AG20443 (cell line): ENCODE data around the gene VIM.

Source experiments
- DNase-seq: peaks from one replicate; pipeline ENCODE4 v3.0.0; 2012; ENCODE audit warnings: low spot score, mixed read lengths

Gene VIM

DNA sequence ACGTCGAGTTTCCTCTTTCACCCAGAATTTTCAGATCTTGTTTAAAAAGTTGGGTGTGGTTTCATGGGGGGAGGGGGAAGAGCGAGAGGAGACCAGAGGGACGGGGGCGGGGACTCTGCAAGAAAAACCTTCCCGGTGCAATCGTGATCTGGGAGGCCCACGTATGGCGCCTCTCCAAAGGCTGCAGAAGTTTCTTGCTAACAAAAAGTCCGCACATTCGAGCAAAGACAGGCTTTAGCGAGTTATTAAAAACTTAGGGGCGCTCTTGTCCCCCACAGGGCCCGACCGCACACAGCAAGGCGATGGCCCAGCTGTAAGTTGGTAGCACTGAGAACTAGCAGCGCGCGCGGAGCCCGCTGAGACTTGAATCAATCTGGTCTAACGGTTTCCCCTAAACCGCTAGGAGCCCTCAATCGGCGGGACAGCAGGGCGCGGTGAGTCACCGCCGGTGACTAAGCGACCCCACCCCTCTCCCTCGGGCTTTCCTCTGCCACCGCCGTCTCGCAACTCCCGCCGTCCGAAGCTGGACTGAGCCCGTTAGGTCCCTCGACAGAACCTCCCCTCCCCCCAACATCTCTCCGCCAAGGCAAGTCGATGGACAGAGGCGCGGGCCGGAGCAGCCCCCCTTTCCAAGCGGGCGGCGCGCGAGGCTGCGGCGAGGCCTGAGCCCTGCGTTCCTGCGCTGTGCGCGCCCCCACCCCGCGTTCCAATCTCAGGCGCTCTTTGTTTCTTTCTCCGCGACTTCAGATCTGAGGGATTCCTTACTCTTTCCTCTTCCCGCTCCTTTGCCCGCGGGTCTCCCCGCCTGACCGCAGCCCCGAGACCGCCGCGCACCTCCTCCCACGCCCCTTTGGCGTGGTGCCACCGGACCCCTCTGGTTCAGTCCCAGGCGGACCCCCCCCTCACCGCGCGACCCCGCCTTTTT lies at the start of gene VIM:
Gene VIM (plus strand): TSS at position 151 of the 925 bp plus-strand sequence. CDS start 1,182 bp downstream, outside the sequence.
- peak; percentile 89 for DNase-seq

DNA sequence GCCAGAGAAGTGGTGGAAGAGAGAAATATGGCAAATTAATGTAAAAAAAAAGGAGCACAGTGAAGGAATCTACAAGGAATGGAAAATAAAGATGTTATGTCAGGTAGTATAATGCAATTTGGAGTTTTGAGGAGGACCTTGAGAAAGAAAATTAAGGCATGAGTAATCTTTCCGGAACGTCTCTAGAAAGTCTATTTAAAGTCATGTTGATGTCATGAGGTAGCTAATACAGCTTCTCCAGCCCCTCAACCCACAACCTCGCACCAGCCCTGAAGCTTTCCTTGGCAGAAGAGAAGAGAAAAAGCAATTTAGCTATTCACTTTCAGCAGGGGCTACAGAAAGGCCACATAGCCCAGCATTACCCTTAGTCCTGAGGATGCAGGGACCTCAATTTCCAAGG lies 49.0 kb upstream of the VIM start:
- DNase-seq, result peak; percentile 35

DNA sequence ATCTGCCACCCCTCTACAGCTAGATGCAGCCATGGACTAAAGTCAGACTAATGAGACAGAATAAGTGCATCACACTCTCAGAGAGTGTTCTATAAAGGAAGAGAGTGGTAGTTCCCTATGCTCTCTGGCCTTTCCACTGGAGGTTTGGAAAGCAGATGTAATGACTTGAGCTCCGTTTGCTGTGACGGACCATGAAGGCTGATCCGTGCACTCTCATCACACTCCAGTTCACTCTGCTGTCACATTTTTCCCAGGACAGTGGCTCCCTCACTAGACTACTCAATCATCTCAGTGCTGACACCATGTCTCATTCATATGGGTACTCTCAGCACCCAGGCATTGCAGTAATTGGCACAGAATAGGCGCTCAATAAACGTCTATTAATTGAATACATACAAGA lies 46.9 kb upstream of the VIM start:
- no peak for DNase-seq

GRCh38 chr10:17181751-17182150 lies 46.3 kb upstream of the VIM start:
- DNase-seq, result no peak

DNA sequence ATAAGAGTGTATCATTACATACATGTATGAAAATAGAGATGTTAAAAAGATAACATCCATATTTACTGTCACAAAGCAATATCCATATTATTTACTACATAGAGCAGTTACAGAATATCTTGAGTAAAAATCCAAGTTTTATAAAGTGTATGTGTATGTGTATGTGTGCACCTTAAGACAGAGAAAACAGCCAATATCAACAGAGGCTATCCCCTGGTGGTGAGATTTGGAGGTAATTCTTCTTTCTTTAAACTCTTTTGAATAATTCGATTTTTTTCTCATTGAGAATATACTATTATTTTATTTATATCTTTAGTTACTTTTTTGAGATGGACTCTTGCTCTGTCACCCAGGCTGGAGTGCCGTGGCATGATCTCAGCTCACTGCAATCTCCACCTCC lies 44.9 kb upstream of the VIM start:
- no peak for DNase-seq

- no peak for DNase-seq
Measured at GRCh38 chr10:17185873-17186272, 42.2 kb upstream of the VIM start.

GRCh38 chr10:17188644-17189172 lies 39.3 kb upstream of the VIM start:
- no peak for DNase-seq

DNA sequence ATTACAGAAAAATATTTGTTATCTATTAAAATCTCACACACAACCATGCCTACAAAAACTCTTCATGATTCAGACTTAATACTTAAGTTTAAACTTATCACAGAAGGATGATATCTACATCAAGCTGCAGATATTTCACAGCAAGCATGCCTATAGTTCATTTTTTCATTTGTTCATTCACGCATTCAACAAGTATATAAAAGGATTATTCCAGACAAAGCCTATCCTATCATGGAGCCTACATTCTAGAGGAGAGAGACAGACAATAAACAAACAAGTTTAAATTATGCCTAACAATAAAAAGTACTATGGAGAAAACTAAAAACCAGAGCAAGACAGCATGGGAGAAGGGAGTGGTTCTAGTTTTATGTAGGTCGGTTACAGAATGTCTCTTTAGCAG lies 37.4 kb upstream of the VIM start:
- DNase-seq, result no peak

DNA sequence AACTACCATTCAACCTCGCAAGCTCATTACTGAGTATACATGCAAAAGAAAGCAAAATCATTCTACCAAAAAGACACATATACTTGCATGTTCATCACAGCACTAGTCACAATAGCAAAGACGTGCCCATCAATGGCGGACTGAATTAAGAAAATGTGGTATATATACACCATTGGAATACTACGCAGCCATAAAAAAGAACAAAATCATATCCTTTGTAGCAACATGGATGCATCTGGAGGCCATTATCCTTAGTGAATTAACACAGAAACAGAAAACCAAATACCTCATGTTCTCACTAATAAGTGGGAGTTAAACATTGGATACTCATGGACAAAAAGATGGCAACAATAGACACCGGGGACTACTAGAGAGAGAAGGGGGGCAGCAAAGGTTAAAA lies 33.0 kb upstream of the VIM start:
- DNase-seq, result no peak

DNA sequence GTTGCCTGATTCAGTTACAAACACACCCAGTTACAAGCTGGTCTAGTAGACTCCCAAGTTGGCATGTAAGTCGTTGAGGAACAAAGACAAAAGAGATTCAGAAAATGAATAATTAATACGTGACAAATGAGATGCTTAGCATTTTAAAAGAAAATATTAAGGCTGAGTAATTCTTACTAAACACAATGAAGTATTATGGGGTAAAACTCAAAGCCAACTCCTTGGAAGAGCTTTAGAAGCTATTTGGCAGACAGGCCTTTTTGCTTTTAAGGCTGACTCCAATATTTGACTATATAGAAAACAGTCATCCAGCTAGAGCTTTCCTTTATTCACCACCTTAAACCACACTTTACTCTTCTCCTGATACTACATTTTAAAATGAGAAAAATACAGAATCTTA lies 32.0 kb upstream of the VIM start:
- DNase-seq, result no peak

- DNase-seq, result no peak
Measured at GRCh38 chr10:17196573-17196972, 31.5 kb upstream of the VIM start.

DNA sequence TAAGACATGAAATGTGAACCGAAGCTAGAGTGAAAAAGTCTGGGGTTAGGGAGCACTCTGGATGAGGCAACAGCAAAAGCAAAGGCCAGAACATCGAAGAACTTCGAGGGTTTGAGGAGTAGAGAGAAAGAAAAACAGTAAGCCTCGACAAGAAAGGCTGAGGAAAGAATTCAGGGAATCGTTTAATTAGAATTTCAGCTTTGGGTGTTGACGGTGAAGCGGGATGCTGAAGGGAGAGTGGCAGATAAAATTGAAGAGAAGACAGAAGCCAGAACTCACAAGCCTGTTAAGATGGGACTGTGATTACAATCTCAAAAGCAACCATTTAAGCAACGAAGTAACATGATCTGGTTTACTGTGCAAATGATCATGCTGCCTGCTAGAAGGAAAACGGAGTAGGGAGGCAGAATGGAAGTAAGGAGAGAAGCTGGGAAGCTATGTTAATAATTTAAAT lies 28.7 kb upstream of the VIM start:
- DNase-seq, result peak; percentile 29

DNA sequence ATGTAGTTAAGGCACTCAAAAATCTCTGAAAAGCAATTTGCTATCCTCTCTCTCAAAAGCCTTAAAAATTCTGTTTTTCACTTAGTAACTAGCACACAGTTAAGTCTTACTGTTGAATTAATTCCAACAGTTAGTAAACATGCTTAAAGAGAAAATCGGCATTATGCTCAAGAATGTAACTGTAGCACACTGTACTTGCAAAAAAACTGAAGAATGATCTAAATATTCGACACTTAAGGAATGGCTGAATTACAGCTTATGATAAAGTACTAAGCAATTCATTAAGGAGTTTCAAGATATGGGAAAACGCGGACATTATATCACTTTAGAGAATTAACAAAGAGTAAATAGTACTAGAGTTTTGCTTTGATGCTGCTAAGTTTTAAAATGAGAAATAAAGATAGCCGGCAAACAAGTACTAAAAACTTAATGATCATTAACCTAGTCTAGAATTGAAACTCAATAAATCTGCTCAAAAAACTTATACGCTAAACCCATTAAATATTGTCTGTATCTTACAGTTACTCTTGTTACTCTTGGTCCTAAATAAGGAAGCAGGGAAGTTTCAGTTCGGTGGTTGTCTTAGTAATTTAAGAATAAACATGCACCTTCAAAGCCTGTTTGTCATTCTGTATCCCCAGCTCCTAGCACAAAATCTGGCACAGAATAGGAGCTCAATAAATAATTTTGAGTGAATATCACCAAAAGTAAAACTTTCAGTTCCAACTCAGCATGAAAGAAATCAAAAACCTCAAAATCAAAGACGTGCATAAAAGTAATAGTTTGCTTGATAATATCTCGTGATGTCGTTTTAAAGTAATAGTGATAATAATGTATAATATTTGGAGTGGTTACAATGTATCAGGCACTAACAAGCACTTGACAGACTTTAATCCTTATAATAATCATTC lies 27.8 kb upstream of the VIM start:
- DNase-seq, result no peak

GRCh38 chr10:17200912-17201793 lies 26.9 kb upstream of the VIM start, which contains the start of gene TRDMT1:
Gene TRDMT1, minus strand, starts transcription at chr10:17201672. Its CDS starts 38 bp downstream, at chr10:17201634.
- peak; percentile 94 for DNase-seq

DNA sequence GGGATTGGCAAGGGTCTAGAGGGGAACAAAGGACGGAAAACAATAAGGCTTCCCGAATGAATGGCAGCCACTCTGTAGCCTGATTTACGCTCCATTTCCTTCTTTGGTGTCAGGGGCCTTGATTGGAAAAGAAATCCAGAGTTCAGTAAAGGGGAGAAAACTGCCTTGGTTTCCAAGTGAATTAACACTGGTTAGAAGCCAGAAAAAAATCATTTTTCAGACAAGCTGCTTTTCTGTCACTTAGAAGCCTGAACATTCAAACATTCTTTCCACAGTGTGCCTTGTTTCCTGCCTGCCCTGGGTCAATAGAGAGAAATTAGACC lies 26.3 kb upstream of the VIM start:
- DNase-seq, result no peak

DNA sequence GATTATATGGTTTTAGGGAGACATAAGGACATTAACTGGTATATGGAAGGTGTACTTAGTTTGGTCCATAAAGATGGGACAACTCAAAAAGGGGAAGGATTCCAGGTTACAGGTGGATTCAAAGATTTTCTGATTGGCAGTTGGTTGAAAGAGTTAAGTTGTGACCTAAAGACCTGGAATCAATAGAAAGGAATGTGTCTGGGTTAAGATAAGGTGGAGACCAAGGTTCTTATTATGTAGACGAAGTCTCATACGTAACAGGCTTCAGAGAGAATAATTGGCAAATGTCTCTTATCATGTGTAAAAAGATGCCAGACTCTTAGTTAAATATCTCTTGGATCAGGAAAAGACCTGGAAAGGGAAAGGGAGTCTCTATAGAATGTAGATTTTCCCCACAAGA lies 25.5 kb upstream of the VIM start:
- DNase-seq, result no peak

- no peak for DNase-seq
Measured at GRCh38 chr10:17202999-17203398, 25.0 kb upstream of the VIM start.

DNA sequence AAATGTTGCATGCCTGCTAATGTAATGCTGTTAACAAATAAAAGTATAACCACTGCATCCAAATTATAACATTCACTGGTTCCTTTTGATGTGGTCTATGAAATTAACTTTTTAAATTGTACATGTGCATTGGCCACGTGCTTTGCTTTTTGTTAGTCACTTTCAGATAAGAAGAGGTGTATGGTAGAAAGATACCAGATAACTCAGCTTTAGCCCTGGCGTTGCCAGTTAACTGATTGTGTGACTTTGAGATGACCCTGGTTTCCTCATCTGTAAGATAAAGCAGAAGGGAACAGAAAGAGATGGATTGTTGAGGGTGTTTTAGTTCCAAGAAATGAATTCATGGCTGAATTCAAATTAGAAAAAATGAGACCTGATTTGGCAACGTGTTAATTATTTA lies 24.6 kb upstream of the VIM start:
- DNase-seq, result no peak

DNA sequence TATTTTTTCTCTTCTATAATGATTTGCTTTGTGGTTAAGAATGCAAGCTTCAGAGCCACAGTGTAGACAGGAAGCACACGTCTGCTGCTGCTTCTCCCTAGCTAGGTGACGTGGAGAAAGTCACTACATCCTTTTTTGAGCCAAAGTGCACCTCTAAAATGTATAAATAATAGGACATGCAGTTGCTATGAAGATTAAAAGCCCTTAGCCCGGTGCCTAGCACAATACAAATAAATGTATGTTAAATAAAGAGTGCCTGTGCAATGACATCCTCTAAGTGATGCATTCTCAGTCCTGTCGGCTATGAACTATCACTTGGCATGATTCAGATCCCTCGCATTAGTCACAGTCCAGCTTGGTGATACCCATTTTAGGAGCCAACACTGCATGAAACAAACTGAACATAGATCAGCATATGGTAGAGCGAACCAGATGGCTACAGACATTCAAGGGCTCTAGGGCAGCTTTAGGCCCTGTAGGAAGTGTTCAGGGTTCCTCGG lies 21.8 kb upstream of the VIM start:
- peak; percentile 57 for DNase-seq

DNA sequence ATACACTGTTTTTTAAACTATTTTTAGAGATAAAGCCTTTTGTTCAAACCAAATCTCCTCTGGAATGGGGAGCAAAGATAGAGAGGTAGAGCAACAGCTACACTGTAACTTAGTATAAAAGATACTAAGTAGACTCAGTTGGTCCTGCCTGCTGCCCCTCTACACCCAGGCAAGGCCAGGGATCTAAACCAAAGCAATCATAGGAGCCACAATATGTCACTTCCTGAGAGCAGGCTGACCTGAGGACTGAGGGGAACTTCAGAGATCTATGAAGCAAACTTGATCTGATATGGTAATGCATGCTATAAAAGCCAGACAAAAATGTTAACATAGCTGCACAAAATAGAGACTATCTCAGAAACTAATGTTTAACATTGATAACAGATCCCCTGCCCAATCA lies 19.6 kb upstream of the VIM start:
- DNase-seq, result no peak

DNA sequence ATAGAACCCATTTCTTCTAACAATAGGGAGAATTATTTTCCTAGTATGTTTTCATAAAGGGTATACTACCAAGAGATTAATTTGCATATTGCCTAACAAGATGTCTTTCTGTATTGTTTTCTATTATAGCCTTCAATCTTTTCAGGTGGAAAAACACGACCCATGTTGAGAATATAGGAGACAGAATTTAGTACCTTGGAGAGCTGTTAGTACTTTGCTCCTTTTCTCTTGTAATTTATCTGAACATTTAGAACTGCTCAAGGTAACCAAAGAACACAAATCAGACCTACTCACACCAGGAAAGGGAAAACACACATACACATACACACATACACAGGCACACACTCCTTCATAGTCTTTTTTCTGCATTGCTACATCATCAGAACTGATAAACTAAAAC lies 18.7 kb upstream of the VIM start:
- DNase-seq, result no peak
